C4-2B (cell line): ENCODE measurements around the gene GPR61.

ENCODE experiments used
- CTCF ChIP-seq: fragments of 450-650 bp; conservative IDR thresholded peaks from 2 replicates; pipeline ENCODE4 v1.5.1; 2017; ENCODE audit warnings: mild to moderate bottlenecking
- ZFX ChIP-seq: fragments of 450-650 bp; IDR thresholded peaks from 2 replicates; pipeline ENCODE4 v1.6.1; 2017

DNA sequence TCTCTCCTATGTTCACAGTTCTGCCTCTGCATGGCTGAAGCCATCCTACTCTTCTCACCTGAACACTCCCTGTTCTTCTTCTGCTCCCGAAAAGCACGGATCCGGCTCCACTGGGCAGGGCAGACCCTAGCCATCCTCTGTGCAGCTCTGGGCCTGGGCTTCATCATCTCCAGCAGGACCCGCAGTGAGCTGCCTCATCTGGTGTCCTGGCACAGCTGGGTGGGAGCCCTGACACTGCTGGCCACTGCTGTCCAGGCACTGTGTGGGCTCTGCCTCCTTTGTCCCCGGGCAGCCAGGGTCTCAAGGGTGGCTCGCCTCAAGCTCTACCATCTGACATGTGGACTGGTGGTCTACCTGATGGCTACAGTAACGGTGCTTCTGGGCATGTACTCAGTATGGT is 43.9 kb upstream of the GPR61 start:
- TF ChIP-seq ZFX (no peak), CTCF (no peak)
